Stimulated activated CD4-positive, alpha-beta T cell treated with anti-CD3 and anti-CD28 coated beads, Interleukin-4, amount 100 ng/mL, for 4 hours (primary cell): ENCODE measurements around the gene ERC2.

ENCODE experiments used
- DNase-seq, 2 experiments: peaks; one replicate each; pipeline ENCODE4 v3.0.0-alpha.2; 2020

ERC2 gene

GRCh38 chr3:56180433-56180832 is 287.8 kb downstream of the ERC2 start:
- DNase-seq: no peak

GRCh38 chr3:56173601-56174000 is 294.7 kb downstream of the ERC2 start:
- no peak for DNase-seq

GRCh38 chr3:56164436-56164835 is 303.8 kb downstream of the ERC2 start:
- no peak for DNase-seq

- no peak for DNase-seq
Measured at GRCh38 chr3:56157693-56158362, 310.4 kb downstream of the ERC2 start.

- DNase-seq: no peak
Measured at GRCh38 chr3:56154297-56154696, 314.0 kb downstream of the ERC2 start.

GRCh38 chr3:56147354-56147753 is 320.9 kb downstream of the ERC2 start:
- DNase-seq: no peak

- no peak for DNase-seq
Measured at GRCh38 chr3:56145410-56145809, 322.9 kb downstream of the ERC2 start.

GRCh38 chr3:56144805-56145204 is 323.5 kb downstream of the ERC2 start:
- no peak for DNase-seq

GRCh38 chr3:56137415-56137814 is 330.9 kb downstream of the ERC2 start:
- no peak for DNase-seq

GRCh38 chr3:56136514-56136913 is 331.8 kb downstream of the ERC2 start:
- DNase-seq: no peak

- DNase-seq: no peak
Measured at GRCh38 chr3:56135941-56136340, 332.3 kb downstream of the ERC2 start.

- DNase-seq: no peak
Measured at GRCh38 chr3:56133423-56133822, 334.8 kb downstream of the ERC2 start.

GRCh38 chr3:56132762-56133161 is 335.5 kb downstream of the ERC2 start:
- no peak for DNase-seq

- DNase-seq: no peak
Measured at GRCh38 chr3:56131974-56132590, 336.2 kb downstream of the ERC2 start.

GRCh38 chr3:56130036-56130435 is 338.2 kb downstream of the ERC2 start:
- DNase-seq: no peak

- no peak for DNase-seq
Measured at GRCh38 chr3:56126632-56127031, 341.6 kb downstream of the ERC2 start.

GRCh38 chr3:56125358-56126005 is 342.8 kb downstream of the ERC2 start:
- DNase-seq: no peak

- no peak for DNase-seq
Measured at GRCh38 chr3:56124546-56124945, 343.7 kb downstream of the ERC2 start.

GRCh38 chr3:56123487-56123886 is 344.8 kb downstream of the ERC2 start:
- DNase-seq: no peak

- DNase-seq: no peak
Measured at GRCh38 chr3:56122911-56123310, 345.4 kb downstream of the ERC2 start.

- DNase-seq: no peak
Measured at GRCh38 chr3:56121716-56122115, 346.6 kb downstream of the ERC2 start.

- DNase-seq: no peak
Measured at GRCh38 chr3:56119575-56120349, 348.5 kb downstream of the ERC2 start.

GRCh38 chr3:56118968-56119367 is 349.3 kb downstream of the ERC2 start:
- no peak for DNase-seq

- DNase-seq: no peak
Measured at GRCh38 chr3:56115698-56116097, 352.6 kb downstream of the ERC2 start.
